ENCODE data around the gene ST6GALNAC2.

Gene ST6GALNAC2

DNA sequence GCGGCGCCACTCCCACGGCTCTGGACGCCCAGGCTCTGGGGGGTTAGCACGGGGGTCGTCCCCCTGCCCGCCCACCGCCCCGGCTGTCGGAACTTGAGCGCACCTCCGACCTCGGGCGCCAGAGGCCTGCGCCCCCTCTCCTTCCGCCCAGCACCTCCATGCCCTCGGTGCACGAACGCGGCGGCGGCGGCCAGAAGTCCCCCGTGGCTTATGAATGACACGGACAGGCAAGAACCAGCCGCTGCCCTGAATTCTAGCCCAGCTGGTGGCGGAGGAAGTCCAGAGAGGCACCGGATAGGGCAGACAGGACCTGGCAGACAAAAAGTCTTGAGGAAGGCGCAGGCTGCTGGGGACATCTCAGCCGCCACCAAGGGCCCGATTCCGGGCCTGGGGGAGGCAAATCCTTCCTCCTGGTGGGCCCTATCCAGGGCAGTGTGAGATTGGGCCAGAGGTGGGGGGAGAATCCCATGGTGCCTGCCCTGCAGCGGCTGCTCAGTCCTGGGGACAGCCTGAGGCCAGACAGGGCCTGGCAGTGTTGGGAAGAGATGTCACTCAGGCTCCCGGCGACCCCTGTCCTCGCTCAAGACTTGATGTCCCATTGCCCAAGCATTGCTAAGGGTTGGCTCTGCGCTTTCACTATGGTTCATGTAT is 47.3 kb downstream of the ST6GALNAC2 start:
- Histone ChIP-seq H3K36me3 (ENCODE audit: insufficient read depth, low read length) (no peaks in the 10 kb centered on the region), H3K4me3 (ENCODE audit: low read length, poor library complexity, severe bottlenecking) (no peak overlapping the region), H3K9me2 (replicated peaks; ENCODE audit: low read depth, low read length) (no peaks in the 10 kb centered on the region), H3K27me3 (ENCODE audit: insufficient read depth, low read length, poor library complexity, severe bottlenecking) (no peaks in the 10 kb centered on the region), H3F3A (ENCODE audit: low read depth) (no peaks in the 10 kb centered on the region), H4K20me1 (ENCODE audit: insufficient read depth, low read length, poor library complexity, severe bottlenecking) (no peaks in the 10 kb centered on the region), H3K79me2 (ENCODE audit: insufficient read depth, low read length) (no peaks in the 10 kb centered on the region; the same call in 1 of the 2 replicates), H2AFZ (ENCODE audit: low read length) (no peak overlapping the region), H3K4me1 (ENCODE audit: insufficient read depth, low read length, poor library complexity, severe bottlenecking) (peaks cover 34% of the 10 kb centered on the region), H3K9ac (ENCODE audit: low read depth, low read length, poor library complexity, severe bottlenecking) (no peak overlapping the region), H3K4me2 (ENCODE audit: low read depth, low read length, poor library complexity, severe bottlenecking) (no peak overlapping the region), H3K9me3 (ENCODE audit: insufficient read depth, low read depth, low read length) (no peaks in the 10 kb centered on the region)
- no peak for TF ChIP-seq EZH2phosphoT487 (IDR thresholded peaks at IDR 0.05; ENCODE audit: borderline replicate concordance)
- TF ChIP-seq, protein P1, sequence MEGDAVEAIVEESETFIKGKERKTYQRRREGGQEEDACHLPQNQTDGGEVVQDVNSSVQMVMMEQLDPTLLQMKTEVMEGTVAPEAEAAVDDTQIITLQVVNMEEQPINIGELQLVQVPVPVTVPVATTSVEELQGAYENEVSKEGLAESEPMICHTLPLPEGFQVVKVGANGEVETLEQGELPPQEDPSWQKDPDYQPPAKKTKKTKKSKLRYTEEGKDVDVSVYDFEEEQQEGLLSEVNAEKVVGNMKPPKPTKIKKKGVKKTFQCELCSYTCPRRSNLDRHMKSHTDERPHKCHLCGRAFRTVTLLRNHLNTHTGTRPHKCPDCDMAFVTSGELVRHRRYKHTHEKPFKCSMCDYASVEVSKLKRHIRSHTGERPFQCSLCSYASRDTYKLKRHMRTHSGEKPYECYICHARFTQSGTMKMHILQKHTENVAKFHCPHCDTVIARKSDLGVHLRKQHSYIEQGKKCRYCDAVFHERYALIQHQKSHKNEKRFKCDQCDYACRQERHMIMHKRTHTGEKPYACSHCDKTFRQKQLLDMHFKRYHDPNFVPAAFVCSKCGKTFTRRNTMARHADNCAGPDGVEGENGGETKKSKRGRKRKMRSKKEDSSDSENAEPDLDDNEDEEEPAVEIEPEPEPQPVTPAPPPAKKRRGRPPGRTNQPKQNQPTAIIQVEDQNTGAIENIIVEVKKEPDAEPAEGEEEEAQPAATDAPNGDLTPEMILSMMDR (conservative IDR thresholded peaks at IDR 0.05; ENCODE audit: low read length): no peak

DNA sequence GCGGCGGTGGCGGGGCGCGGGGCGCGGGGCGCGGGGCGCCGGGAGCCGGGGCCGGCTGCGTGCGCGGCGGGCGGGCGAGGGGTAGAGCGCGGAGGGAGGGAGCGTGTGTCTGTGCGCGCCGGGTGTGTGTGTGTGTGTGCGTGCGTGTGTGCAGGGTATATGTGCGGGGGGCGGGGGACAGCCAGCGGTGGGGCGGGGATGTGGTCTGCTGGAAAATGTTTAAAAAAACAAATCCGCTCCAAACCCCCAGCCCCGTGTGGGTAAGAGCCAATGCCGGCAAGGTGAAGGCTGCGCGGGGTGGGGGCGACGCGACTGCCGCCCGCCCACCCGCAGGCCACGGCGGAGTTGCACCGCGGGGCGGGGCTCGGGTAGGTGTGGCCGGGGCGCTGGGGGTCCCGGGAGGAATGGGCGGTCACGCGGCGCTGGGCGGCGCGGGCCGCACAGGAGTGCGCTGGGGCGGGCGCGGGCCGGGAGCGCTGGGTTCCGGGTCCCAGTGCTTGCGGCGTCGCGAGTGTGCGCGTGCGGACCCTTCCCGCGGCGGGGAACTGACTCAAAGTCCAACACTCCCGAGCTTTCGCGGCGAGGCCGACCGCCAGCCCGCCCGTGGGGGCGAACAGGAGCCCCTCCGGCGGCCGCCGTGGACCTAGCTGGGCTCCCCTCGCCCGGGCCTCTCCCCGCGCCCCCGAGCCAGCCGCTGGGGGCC is 47.9 kb downstream of the ST6GALNAC2 start, which contains the start of gene CYGB:
CYGB (minus strand) TSS at position 132 of the 703 bp plus-strand sequence. CDS start 167 bp downstream, outside the sequence.
- H3K79me2 ChIP-seq (ENCODE audit: insufficient read depth, low read length): no peaks in the 10 kb centered on the region; the same call in 1 of the 2 replicates
- H2AFZ ChIP-seq (ENCODE audit: low read length): no peak within 1 kb of the TSS
- H3K36me3 ChIP-seq (ENCODE audit: insufficient read depth, low read length): no peaks in the 10 kb centered on the region
- H3K9me3 ChIP-seq (ENCODE audit: insufficient read depth, low read depth, low read length): no peaks in the 10 kb centered on the region
- H3K27me3 ChIP-seq (ENCODE audit: insufficient read depth, low read length, poor library complexity, severe bottlenecking): no peaks in the 10 kb centered on the region
- no peak for TF ChIP-seq EZH2phosphoT487 (IDR thresholded peaks at IDR 0.05; ENCODE audit: borderline replicate concordance)
- TF ChIP-seq, protein P1 (conservative IDR thresholded peaks at IDR 0.05; ENCODE audit: low read length): no peak
- no peaks in the 10 kb centered on the region for H4K20me1 ChIP-seq (ENCODE audit: insufficient read depth, low read length, poor library complexity, severe bottlenecking)
- H3K4me3 ChIP-seq (ENCODE audit: low read length, poor library complexity, severe bottlenecking): no peak within 1 kb of the TSS
- no peaks in the 10 kb centered on the region for H3F3A ChIP-seq (ENCODE audit: low read depth)
- no peaks in the 10 kb centered on the region for H3K9me2 ChIP-seq (replicated peaks; ENCODE audit: low read depth, low read length)
- H3K9ac ChIP-seq (ENCODE audit: low read depth, low read length, poor library complexity, severe bottlenecking): no peak within 1 kb of the TSS
- peaks cover 35% of the 10 kb centered on the region for H3K4me1 ChIP-seq (ENCODE audit: insufficient read depth, low read length, poor library complexity, severe bottlenecking)
- H3K4me2 ChIP-seq (ENCODE audit: low read depth, low read length, poor library complexity, severe bottlenecking): no peak within 1 kb of the TSS

DNA sequence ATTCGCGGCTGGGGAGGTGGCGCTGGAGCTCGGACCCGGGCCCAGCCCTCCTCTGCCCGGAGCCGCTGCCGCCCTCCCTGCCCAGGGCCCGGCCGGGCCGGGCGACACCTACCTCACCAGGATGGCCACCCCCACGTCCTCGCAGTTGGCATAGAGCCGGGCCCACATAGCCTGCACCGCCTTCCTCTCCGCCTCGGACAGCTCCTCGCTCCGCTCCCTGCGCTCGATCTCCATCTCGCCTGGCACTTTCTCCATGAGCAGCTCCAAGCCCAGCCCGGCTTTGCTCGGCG is 48.4 kb downstream of the ST6GALNAC2 start:
- no peak overlapping the region for H3K4me3 ChIP-seq (ENCODE audit: low read length, poor library complexity, severe bottlenecking)
- H3F3A ChIP-seq (ENCODE audit: low read depth): no peaks in the 10 kb centered on the region
- TF ChIP-seq, protein P1 (conservative IDR thresholded peaks at IDR 0.05; ENCODE audit: low read length): no peak
- TF ChIP-seq EZH2phosphoT487 (IDR thresholded peaks at IDR 0.05; ENCODE audit: borderline replicate concordance): no peak
- no peaks in the 10 kb centered on the region for H3K36me3 ChIP-seq (ENCODE audit: insufficient read depth, low read length)
- H2AFZ ChIP-seq (ENCODE audit: low read length): no peak overlapping the region
- no peak overlapping the region for H3K9ac ChIP-seq (ENCODE audit: low read depth, low read length, poor library complexity, severe bottlenecking)
- peaks cover 34% of the 10 kb centered on the region for H3K4me1 ChIP-seq (ENCODE audit: insufficient read depth, low read length, poor library complexity, severe bottlenecking)
- no peaks in the 10 kb centered on the region for H3K27me3 ChIP-seq (ENCODE audit: insufficient read depth, low read length, poor library complexity, severe bottlenecking)
- no peaks in the 10 kb centered on the region for H4K20me1 ChIP-seq (ENCODE audit: insufficient read depth, low read length, poor library complexity, severe bottlenecking)
- H3K9me3 ChIP-seq (ENCODE audit: insufficient read depth, low read depth, low read length): no peaks in the 10 kb centered on the region
- no peaks in the 10 kb centered on the region; the same call in 1 of the 2 replicates for H3K79me2 ChIP-seq (ENCODE audit: insufficient read depth, low read length)
- H3K9me2 ChIP-seq (replicated peaks; ENCODE audit: low read depth, low read length): no peaks in the 10 kb centered on the region
- H3K4me2 ChIP-seq (ENCODE audit: low read depth, low read length, poor library complexity, severe bottlenecking): no peak overlapping the region

Measured in Loucy (cell line).